Upper lobe of left lung (tissue), 4 donors: Measurements from ENCODE around the gene BLMH.

ENCODE experiments used
- POLR2A ChIP-seq, 4 donors: fragments of 450-650 bp; IDR thresholded peaks; one replicate each; pipeline ENCODE4 v1.5.1; 2016 to 2017; ENCODE audit warnings: antibody characterized with exemption in 4 of 4, mild to moderate bottlenecking in 2 of 4
- TF ChIP-seq, protein P1 (sequence below), 6 experiments: fragments of 450-650 bp in 4 of 6; fragments of 200-600 bp in 2 of 6; sonication (generic) in 2 of 6; IDR thresholded peaks; one replicate each; pipeline ENCODE4 v1.5.1; 2016 to 2019; ENCODE audit warnings: antibody characterized with exemption in 6 of 6

- TF ChIP-seq, protein P1, sequence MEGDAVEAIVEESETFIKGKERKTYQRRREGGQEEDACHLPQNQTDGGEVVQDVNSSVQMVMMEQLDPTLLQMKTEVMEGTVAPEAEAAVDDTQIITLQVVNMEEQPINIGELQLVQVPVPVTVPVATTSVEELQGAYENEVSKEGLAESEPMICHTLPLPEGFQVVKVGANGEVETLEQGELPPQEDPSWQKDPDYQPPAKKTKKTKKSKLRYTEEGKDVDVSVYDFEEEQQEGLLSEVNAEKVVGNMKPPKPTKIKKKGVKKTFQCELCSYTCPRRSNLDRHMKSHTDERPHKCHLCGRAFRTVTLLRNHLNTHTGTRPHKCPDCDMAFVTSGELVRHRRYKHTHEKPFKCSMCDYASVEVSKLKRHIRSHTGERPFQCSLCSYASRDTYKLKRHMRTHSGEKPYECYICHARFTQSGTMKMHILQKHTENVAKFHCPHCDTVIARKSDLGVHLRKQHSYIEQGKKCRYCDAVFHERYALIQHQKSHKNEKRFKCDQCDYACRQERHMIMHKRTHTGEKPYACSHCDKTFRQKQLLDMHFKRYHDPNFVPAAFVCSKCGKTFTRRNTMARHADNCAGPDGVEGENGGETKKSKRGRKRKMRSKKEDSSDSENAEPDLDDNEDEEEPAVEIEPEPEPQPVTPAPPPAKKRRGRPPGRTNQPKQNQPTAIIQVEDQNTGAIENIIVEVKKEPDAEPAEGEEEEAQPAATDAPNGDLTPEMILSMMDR (IDR thresholded peaks at IDR 0.05): no peak
- TF ChIP-seq POLR2A (IDR thresholded peaks at IDR 0.05): no peak
These were observed 23.4 kb upstream of the BLMH start for GRCh38 chr17:30315106-30315505.
